PC-9 (cell line): ENCODE data around the gene PRDM2.

ENCODE experiments used
- EZH2 ChIP-seq: fragments of 200-600 bp; sonication (generic); IDR thresholded peaks from 2 replicates; pipeline ENCODE4 v1.8.0; 2017; ENCODE audit warnings: antibody characterized with exemption, low read depth
- TF ChIP-seq, protein P1 (sequence below): fragments of 200-600 bp; sonication (generic); conservative IDR thresholded peaks from 2 replicates; pipeline ENCODE4 v1.6.1; 2017; ENCODE audit warnings: mixed run types, antibody characterized with exemption, mild to moderate bottlenecking, moderate library complexity

DNA sequence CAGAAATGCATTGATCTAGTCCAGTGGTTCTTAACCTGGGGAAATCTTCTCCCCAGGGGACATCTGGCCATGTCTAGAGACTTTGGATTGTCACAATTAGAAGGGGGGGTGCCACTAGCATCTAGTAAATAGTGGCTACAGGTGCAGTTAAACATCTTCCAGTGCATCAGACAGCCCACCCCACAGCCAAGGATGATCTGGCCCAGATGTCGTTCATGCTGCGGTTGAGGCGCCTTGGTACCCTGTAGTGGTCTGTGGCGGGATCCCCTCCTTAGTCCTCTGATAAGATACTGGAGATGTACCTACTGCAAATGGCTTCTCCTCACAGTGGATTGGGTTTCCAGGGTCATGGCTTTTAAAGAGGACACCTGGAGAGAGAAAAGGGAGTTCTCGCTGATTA, 69.8 kb downstream of the PRDM2 start:
- no peak for TF ChIP-seq EZH2
- TF ChIP-seq, protein P1, sequence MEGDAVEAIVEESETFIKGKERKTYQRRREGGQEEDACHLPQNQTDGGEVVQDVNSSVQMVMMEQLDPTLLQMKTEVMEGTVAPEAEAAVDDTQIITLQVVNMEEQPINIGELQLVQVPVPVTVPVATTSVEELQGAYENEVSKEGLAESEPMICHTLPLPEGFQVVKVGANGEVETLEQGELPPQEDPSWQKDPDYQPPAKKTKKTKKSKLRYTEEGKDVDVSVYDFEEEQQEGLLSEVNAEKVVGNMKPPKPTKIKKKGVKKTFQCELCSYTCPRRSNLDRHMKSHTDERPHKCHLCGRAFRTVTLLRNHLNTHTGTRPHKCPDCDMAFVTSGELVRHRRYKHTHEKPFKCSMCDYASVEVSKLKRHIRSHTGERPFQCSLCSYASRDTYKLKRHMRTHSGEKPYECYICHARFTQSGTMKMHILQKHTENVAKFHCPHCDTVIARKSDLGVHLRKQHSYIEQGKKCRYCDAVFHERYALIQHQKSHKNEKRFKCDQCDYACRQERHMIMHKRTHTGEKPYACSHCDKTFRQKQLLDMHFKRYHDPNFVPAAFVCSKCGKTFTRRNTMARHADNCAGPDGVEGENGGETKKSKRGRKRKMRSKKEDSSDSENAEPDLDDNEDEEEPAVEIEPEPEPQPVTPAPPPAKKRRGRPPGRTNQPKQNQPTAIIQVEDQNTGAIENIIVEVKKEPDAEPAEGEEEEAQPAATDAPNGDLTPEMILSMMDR, result no peak
